ENCODE measurements around the gene BIN1.

Gene BIN1

GRCh38 chr2:127074936-127075335 is 32.0 kb downstream of the BIN1 start:
- DNase-seq: no peak

- no peak for DNase-seq
Observed at GRCh38 chr2:127074358-127074757, 32.6 kb downstream of the BIN1 start.

GRCh38 chr2:127072970-127073369 is 34.0 kb downstream of the BIN1 start:
- no peak for DNase-seq

- no peak for DNase-seq
Observed at GRCh38 chr2:127072396-127072795, 34.6 kb downstream of the BIN1 start.

DNA sequence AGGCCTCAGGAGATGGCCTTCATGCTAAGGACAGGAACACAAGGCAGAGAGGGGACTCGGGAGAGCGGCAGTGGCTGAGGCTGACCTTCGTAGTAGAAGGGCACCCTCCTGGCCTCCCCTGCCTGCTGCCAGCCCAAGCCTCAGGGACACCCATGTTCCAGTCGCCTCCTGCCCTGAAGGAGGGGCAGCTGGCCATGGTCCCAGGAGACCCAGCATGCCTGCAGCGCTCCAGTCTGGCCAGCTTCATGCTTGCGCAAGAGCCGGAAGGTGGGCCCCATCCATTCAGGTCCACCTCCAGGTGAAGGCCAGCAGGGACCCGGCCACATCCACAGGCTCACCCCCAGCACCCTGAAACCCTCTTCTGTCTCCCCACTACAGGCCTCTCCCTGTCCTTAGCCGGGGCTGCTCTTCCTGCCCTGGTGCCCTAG is 35.0 kb downstream of the BIN1 start:
- DNase-seq: no peak

DNA sequence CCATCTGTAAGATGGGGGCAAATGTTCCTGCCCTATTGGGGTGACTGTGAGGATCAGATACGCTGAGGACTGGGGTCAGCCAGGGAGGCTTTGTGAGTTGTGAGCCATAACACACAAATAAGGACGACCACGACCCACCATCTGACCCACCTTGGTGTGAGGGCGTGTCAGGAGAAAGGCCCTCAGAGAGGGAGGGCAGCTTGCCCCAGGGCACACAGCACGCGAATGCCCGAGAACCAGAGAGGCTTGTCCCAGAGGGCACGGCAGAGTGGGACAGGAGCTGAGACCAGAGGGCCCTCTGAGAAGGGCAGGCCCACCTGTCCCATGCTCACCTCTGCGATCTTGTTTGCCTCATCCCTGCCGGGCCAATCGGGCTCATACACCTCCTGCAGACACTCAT is 36.7 kb downstream of the BIN1 start:
- no peak for DNase-seq

DNA sequence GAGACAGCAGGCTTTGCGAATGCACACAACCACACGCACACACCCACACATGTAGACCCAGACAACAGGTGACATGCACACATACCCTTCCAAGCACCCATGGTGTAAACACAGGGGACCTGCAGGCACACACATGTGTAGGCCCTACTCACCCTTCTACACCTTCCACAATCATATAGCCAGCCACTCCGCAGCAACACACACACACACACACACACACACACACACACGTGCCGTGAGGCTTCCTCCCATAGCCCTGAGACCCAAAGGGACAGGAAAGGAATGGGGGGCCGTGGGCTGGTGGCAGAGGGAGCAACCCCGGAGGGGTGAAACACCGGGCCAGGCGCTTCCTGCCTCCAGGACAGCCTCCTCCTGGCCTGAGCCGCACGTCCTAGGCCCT is 37.4 kb downstream of the BIN1 start:
- no peak for DNase-seq

DNA sequence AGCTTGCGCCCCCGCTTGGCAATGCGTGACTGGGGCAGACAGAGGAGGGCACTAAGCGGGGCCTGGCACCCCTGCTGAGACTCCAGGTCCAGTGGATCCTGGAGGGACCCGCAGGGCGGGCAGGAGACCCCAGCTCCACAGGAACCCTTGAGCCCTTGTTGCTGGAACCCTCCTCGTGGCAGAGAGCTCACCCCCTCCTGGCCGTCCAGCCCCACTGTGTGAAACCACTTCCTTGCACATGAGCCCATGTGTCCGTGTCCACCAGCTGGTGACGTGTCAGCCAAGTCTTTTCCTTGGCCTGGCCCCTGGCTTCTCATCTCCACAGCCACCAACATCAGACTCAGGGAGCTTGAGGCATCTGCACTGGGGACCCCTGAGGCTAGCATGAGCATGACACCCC is 38.0 kb downstream of the BIN1 start:
- no peak for DNase-seq

DNA sequence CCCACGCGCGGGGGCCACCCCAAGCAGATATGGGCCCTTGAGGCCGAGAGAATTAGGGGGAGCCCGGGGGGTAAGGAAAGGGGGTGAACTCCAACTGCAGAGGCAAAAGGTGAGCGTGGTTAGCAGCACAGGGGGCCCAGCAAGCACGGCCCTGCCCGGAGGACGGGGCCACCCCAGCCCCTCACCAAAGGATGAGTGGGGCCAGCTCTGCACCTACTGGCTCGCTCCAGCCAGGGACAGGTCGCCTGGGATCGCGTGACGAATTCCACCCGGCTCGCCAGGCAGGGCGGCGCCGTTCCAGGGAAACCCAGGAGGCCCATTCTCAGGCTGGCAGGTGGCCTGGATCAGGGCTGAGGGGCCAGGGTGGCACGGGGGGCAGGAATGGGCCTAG is 38.6 kb downstream of the BIN1 start:
- no peak for DNase-seq

DNA sequence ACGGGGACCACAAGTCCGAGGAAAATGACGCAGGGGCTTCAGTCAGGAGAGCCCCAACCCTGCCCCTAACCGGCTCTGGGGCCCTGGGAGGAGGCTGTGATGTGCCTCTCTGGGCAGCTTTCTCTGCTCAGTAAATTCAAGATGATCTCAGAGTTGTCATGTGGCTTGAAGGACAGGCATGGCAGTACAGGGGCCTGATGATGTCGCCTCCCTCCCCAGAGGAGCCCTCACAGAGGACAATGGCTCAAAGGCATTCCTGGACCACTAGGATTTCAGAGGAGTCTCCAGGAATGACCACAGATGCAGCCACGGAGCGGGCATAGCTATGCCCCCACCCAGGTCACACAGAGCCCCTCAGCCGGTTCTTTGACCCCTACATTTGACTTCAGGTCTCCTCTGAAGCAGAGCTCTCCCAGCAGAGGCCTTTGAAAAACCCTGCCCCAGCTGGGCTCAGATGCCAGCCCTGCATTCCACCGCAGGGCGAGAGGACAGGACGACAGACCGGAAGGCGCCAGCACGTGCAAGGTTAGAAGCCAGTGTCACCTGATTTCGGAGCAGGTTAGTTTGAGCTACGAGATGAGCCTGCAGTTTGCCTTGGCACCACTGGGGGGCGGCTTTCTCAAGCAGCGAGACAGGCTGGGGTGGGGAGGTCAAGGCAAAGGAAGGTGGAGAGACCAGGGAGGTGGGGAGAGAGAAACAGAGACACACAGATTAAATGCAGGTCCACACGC is 39.2 kb downstream of the BIN1 start:
- DNase-seq: peak; percentile 37 to 58

DNA sequence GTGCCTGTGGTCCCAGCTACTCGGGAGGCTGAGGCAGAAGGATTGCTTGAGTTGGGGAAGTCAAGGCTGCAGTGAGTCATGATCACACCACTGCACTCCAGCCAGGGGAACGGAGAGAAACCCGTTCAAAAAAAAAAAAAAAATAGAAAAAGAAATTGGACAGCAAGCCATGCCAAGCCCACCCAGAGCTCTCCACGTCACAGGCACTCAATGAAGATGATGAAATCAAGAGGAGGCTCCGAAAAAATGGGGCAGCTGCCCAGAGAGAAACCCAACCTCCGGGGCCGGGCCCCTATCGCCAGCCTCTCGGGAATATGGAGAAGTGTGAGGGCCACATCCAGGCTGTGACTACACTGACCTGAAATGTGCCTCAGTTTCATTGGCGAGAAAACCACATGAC is 40.0 kb downstream of the BIN1 start:
- DNase-seq: peak; percentile 68 to 71

DNA sequence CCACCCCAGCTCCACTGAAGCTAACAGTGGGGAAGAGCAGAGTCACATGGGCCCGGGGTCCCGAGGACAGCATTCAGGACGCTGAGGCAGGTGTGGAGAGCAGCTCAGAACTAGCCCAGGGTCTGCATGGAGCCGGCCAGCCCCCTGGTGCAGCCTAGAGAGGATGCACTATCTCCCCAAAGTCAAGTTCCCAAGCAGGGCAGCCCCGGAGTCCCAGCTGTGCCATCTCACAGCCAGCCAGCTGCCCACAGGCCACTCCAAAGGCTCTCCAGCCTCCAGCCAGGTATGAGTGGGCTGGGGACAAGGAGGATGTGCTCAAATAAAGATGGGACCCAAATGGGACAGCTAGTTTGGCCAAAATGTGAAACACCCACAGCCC is 41.0 kb downstream of the BIN1 start:
- DNase-seq: no peak

- DNase-seq: no peak
Observed at GRCh38 chr2:127065299-127065939, 41.5 kb downstream of the BIN1 start.

DNA sequence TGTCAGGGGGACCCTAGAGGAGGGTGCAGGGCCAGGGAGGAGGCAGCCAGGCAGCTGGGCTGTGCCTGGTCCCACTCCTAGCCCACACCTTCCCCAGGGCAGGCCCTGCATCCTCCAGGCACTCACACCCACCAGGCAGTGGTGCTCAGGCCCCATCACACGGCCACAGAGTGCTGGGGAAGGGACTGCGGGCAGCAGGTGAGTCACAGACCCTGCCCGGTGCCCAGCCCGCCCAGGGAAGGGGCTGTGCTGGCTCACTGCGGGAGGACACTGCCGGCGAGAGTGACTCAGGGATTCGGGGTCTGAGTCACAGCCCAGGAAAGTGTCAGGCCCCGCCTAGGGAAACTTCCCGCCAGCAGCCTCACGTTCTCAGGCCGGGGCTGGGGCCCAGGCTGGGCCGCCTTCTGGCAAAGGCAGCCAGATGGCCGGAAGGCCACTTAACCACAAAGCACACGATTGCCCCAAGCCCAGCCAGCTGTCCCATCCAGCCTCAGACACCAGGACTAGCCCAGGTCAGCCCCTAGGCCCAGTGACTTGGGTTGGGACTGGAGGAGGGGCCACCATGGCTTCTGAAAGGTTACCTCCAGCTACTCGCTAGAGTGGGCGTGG is 42.2 kb downstream of the BIN1 start:
- DNase-seq: peak; percentile 89 to 91

DNA sequence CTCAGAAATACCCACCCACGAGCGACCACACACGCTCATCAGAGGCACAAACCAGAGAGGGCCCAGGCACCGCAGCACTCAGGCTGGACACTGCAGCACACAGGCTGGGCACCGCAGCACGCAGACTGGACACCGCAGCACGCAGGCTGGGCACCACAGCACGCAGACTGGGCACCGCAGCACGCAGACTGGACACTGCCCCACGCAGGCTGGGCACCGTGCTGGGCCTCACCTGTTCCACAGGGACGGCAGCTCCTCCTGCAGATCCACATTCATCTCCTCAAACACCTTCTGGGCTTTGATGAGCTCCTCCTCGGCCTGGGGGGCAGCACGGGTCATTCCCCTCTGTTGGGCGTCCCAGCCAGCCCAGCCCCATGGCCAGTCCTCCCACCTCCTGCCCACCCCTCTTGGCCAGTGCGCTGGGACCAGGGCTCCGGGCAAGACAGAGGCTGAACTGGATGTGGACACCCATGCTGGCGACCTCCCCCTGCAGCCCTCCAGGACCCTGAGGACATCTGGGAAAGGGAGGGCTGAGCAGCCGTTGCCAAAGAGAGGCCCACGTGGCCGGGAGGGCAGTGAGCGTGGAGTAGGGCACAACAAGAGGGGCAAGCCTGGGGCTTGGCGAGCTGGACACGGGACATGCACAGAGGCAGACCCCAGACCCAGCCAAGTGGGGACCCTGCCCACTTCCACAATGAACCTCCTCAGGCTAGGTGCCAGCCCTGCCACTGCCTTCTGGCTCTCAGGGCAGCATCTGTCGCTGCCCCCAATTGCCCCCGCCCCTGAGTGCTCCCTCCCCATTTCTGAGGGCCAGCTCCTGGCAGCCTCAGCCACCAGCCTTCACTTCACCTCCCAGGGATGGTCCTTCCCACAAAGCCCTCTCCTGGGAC is 43.0 kb downstream of the BIN1 start:
- DNase-seq: no peak

- no peak for DNase-seq
Observed at GRCh38 chr2:127061375-127062273, 45.3 kb downstream of the BIN1 start.

- no peak for DNase-seq
Observed at GRCh38 chr2:127060264-127060945, 46.5 kb downstream of the BIN1 start.

DNA sequence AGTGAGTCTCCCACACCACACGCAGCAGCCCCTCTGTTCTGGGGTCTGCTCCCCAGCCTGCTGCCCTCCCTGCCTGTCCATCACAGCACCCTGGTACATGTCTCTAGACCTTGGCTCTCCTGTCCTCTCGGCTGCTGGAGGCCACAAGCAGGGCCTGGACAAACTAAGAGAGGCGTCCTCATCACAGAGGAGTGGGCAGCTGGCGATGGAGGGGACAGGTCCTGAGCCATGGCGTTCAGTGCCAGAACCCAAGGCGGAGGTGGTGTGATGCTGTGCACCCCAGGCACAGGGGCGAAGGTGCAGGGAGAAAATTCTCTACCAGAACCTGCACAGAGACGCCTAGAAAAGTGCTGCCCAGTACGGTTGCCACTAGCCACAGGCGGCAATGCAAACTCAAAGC is 47.4 kb downstream of the BIN1 start:
- DNase-seq: no peak

DNA sequence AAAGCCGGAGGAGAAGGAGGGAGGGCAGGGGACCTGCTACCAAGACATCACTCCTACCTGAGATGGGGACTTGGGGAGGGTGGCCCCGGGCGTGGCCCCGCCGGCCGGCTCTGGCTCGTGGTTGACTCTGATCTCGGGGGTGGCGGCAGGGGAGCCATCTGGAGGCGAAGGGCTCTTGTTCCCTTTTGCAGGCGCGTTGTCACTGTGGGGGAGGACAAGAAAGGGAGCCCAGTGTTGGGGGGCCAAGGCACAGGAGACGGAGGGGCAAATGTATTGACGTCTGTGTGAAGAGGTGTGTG is 48.1 kb downstream of the BIN1 start:
- no peak for DNase-seq

DNA sequence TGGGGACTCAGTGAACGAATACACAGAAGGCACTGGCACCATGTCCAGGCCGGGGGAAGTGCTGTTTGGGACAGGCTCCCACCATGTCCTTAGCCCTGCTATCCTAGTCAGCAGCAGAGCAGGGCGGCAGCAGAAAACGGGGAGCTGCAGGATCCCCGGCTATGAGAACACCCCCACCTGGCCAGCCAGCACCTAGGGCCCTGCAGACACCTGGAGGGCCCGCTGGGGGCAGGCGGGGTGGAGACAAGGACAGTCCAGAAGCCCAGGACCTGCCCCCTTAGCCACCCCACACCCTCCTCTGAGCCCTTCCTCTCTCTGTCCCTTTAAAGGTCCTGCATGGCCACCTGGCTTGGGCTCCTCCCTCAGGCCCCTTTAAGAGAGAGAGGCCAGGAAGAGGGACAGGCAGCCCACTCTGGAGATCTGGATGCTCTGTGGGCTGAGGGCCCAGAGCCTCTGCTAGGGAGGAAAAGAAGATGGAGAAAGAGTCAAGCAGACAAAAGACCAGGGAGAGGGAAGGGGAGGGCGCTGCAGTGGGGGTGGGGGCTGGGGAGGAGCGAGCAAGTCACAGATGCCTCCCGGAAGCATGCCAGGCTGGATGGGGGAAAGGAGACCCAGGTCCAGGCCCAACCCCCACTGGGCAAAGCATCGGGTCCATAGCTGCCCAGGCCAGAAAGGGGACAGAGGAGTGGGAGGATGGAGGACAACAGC is 48.6 kb downstream of the BIN1 start:
- DNase-seq: no peak

Measured in inflammatory macrophage (primary cell).